Measurements from ENCODE around the gene FREM1. TPM values are rescaled to one million over a fixed set of nuclear protein-coding genes. Genes with fewer than 3 reads are reported as not detected.

The FREM1 gene
- total and polyA plus RNA-seq, 2 experiments from 2014 or later = 0.78 to 3.1 TPM

GRCh38 chr9:14719231-14719923 is 190.9 kb downstream of the FREM1 start:
- Histone ChIP-seq H3K27ac (ENCODE audit: low read depth) (no peak overlapping the region), H3F3A (replicated peaks; ENCODE audit: low read depth) (no peaks in the 10 kb centered on the region), H2AFZ (no peak overlapping the region), H3K79me2 (replicated peaks; ENCODE audit: insufficient read depth) (no peaks in the 10 kb centered on the region), H3K4me3 (no peak overlapping the region), H3K36me3 (ENCODE audit: insufficient read depth) (no peaks in the 10 kb centered on the region), H4K20me1 (replicated peaks; ENCODE audit: insufficient read depth) (no peaks in the 10 kb centered on the region), H3K27me3 (ENCODE audit: insufficient read depth) (peaks cover 63% of the 10 kb centered on the region), H3K4me2 (no peak overlapping the region), H3K9me2 (ENCODE audit: insufficient read depth) (no peaks in the 10 kb centered on the region), H3K4me1 (ENCODE audit: insufficient read depth) (peaks cover 15% of the 10 kb centered on the region)
- no peaks in the 10 kb centered on the region for H3K36me3 Mint-ChIP-seq (ENCODE audit: low read depth)
- H3K27ac Mint-ChIP-seq = no peak overlapping the region
- ATAC-seq = no peak
- peaks cover 33% of the 10 kb centered on the region for H3K27me3 Mint-ChIP-seq (ENCODE audit: insufficient read depth, low read depth, poor library complexity)
- H3K4me1 Mint-ChIP-seq = peaks cover 29% of the 10 kb centered on the region
- DNase-seq (ENCODE audit: low spot score) = no peak
- TF ChIP-seq EZH2phosphoT487 (IDR thresholded peaks at IDR 0.05; ENCODE audit: unreplicated experiment) (no peak), ETS1 (IDR thresholded peaks at IDR 0.05) (no peak), STAT1 (IDR thresholded peaks at IDR 0.05; ENCODE audit: unreplicated experiment) (no peak), ZNF331 (CRISPR knock-in tag; IDR thresholded peaks at IDR 0.05; ENCODE audit: low read depth) (no peak), ZNF462 (CRISPR knock-in tag; IDR thresholded peaks at IDR 0.05) (no peak), NANOG (IDR thresholded peaks at IDR 0.05; ENCODE audit: borderline replicate concordance) (no peak), POLR2AphosphoS5 (IDR thresholded peaks at IDR 0.05; ENCODE audit: low read depth) (no peak), JUNB (IDR thresholded peaks at IDR 0.05; ENCODE audit: unreplicated experiment) (no peak), EZH2 (IDR thresholded peaks at IDR 0.05; ENCODE audit: low read depth, unreplicated experiment) (no peak), CREB1 (CRISPR knock-in tag; IDR thresholded peaks at IDR 0.05; ENCODE audit: low read depth) (no peak), ZNF114 (CRISPR knock-in tag; IDR thresholded peaks at IDR 0.05) (no peak)
- TF ChIP-seq, protein P1, sequence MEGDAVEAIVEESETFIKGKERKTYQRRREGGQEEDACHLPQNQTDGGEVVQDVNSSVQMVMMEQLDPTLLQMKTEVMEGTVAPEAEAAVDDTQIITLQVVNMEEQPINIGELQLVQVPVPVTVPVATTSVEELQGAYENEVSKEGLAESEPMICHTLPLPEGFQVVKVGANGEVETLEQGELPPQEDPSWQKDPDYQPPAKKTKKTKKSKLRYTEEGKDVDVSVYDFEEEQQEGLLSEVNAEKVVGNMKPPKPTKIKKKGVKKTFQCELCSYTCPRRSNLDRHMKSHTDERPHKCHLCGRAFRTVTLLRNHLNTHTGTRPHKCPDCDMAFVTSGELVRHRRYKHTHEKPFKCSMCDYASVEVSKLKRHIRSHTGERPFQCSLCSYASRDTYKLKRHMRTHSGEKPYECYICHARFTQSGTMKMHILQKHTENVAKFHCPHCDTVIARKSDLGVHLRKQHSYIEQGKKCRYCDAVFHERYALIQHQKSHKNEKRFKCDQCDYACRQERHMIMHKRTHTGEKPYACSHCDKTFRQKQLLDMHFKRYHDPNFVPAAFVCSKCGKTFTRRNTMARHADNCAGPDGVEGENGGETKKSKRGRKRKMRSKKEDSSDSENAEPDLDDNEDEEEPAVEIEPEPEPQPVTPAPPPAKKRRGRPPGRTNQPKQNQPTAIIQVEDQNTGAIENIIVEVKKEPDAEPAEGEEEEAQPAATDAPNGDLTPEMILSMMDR (conservative IDR thresholded peaks at IDR 0.05; ENCODE audit: low read depth in 2 of 2) = no peak
- TF ChIP-seq, protein P2, sequence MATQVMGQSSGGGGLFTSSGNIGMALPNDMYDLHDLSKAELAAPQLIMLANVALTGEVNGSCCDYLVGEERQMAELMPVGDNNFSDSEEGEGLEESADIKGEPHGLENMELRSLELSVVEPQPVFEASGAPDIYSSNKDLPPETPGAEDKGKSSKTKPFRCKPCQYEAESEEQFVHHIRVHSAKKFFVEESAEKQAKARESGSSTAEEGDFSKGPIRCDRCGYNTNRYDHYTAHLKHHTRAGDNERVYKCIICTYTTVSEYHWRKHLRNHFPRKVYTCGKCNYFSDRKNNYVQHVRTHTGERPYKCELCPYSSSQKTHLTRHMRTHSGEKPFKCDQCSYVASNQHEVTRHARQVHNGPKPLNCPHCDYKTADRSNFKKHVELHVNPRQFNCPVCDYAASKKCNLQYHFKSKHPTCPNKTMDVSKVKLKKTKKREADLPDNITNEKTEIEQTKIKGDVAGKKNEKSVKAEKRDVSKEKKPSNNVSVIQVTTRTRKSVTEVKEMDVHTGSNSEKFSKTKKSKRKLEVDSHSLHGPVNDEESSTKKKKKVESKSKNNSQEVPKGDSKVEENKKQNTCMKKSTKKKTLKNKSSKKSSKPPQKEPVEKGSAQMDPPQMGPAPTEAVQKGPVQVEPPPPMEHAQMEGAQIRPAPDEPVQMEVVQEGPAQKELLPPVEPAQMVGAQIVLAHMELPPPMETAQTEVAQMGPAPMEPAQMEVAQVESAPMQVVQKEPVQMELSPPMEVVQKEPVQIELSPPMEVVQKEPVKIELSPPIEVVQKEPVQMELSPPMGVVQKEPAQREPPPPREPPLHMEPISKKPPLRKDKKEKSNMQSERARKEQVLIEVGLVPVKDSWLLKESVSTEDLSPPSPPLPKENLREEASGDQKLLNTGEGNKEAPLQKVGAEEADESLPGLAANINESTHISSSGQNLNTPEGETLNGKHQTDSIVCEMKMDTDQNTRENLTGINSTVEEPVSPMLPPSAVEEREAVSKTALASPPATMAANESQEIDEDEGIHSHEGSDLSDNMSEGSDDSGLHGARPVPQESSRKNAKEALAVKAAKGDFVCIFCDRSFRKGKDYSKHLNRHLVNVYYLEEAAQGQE (IDR thresholded peaks at IDR 0.05; ENCODE audit: unreplicated experiment) = no peak
- no peaks in the 10 kb centered on the region for H3K9me3 Mint-ChIP-seq
- H3K4me3 Mint-ChIP-seq = no peak overlapping the region
